H1 (cell line): Measurements from ENCODE around the gene SLC13A3. TPM values are rescaled to one million over a fixed set of nuclear protein-coding genes. Genes with fewer than 3 reads are reported as not detected.
A peak's percentile ranks its signal among the peaks of the same experiment; 100 is the strongest.

ENCODE experiments used
- CTCF ChIA-PET: fragments of 300-600 bp; sonication (Branson Sonifier 250); formaldehyde crosslinking; loops from one replicate; lab custom pipeline; 2021; ENCODE audit not compliant: partially characterized antibody; lab: Charles Lee
- POLR2A ChIA-PET: fragments of 300-600 bp; sonication (Branson Sonifier 250); formaldehyde crosslinking; loops from one replicate; lab custom pipeline; 2021; ENCODE audit warnings: inconsistent platforms; ENCODE audit not compliant: partially characterized antibody; lab: Charles Lee
- DNase-seq, 2 experiments: peaks; one replicate each; pipeline versions ENCODE4 v3.0.0 to v3.0.0-alpha.2; 2010 to 2022; ENCODE audit warnings: low spot score in 2 of 2, low read depth in 1 of 2, mixed read lengths in 1 of 2
- FAIRE-seq: peaks from 2 replicates; lab custom pipeline; 2011; peaks lifted over from hg19 to GRCh38; lab: Jason Lieb, UNC
- H2AFZ ChIP-seq: 2 replicates; pipeline ENCODE4 v1.8.1; 2012; ENCODE audit warnings: low read length, inconsistent platforms
- H2AK5ac ChIP-seq: 2 replicates; pipeline ENCODE4 v1.6.1; 2013; ENCODE audit warnings: low read depth, low read length
- H2BK120ac ChIP-seq: replicated peaks from 2 replicates; pipeline ENCODE3; 2013; ENCODE audit warnings: low read depth, low read length, inconsistent platforms
- H2BK12ac ChIP-seq: 2 replicates; pipeline ENCODE4 v1.6.1; 2013; ENCODE audit warnings: low read depth, low read length
- H2BK15ac ChIP-seq: 2 replicates; pipeline ENCODE4 v1.6.1; 2013; ENCODE audit warnings: low read length
- H2BK20ac ChIP-seq: 2 replicates; pipeline ENCODE4 v1.6.1; 2013; ENCODE audit warnings: low read length
- H2BK5ac ChIP-seq: 2 replicates; pipeline ENCODE4 v1.6.1; 2013; ENCODE audit warnings: low read depth, low read length
- H3K14ac ChIP-seq: 2 replicates; pipeline ENCODE4 v1.6.1; 2013; ENCODE audit warnings: inconsistent platforms; ENCODE audit not compliant: insufficient read length
- H3K18ac ChIP-seq: 2 replicates; pipeline ENCODE4 v1.6.1; 2013; ENCODE audit warnings: low read length; ENCODE audit errors: extremely low read depth
- H3K23ac ChIP-seq: 2 replicates; pipeline ENCODE4 v1.6.1; 2013; ENCODE audit warnings: inconsistent platforms; ENCODE audit not compliant: insufficient read length
- H3K23me2 ChIP-seq: 2 replicates; pipeline ENCODE4 v1.6.1; 2013; ENCODE audit warnings: low read depth, low read length
- H3K27ac ChIP-seq: 2 replicates; pipeline ENCODE4 v1.6.1; 2011; ENCODE audit warnings: low read depth, low read length, inconsistent platforms
- H3K27me3 ChIP-seq, 4 experiments: replicated peaks in 1 of 4; 1 replicate in 1 of 4; 2 replicates in 3 of 4; pipeline versions ENCODE4 v1.6.1 to v1.8.1; 2011 to 2013; ENCODE audit warnings: low read length in 3 of 4, mild to moderate bottlenecking in 3 of 4, inconsistent platforms in 2 of 4, mixed read lengths in 2 of 4, moderate library complexity in 1 of 4; ENCODE audit not compliant: control insufficient read depth in 3 of 4, insufficient read depth in 3 of 4; ENCODE audit errors: extremely low read depth in 1 of 4
- H3K36me3 ChIP-seq, 4 experiments: 2 replicates each; pipeline versions ENCODE4 v1.6.1 to v1.8.1; 2011 to 2013; ENCODE audit warnings: mild to moderate bottlenecking in 4 of 4, low read length in 3 of 4, moderate library complexity in 2 of 4, control low read depth in 1 of 4, inconsistent platforms in 1 of 4; ENCODE audit not compliant: insufficient read depth in 4 of 4, control insufficient read depth in 2 of 4
- H3K4ac ChIP-seq: replicated peaks from 2 replicates; pipeline ENCODE3; 2013; ENCODE audit warnings: low read length, low read depth, mixed read lengths, inconsistent platforms; ENCODE audit not compliant: insufficient read length
- H3K4me1 ChIP-seq, 4 experiments: replicated peaks in 1 of 4; 1 replicate in 1 of 4; 2 replicates in 3 of 4; pipeline versions ENCODE4 v1.6.1 to v1.8.1; 2011 to 2013; ENCODE audit warnings: low read length in 3 of 4, inconsistent platforms in 2 of 4, mixed read lengths in 1 of 4; ENCODE audit not compliant: insufficient read depth in 4 of 4, control insufficient read depth in 3 of 4
- H3K4me2 ChIP-seq, 2 experiments: 2 replicates each; pipeline versions ENCODE4 v1.6.1 to v1.8.1; 2011 to 2013; ENCODE audit warnings: low read depth in 2 of 2, low read length in 2 of 2, control low read depth in 1 of 2, inconsistent platforms in 1 of 2, mild to moderate bottlenecking in 1 of 2; ENCODE audit not compliant: insufficient read depth in 1 of 2
- H3K4me3 ChIP-seq, 4 experiments: fragments of 200-600, 300-600 bp in 1 of 4; sonication (generic), shearing (Covaris generic), sonication (Bioruptor Twin) in 1 of 4; 2 replicates each; pipeline versions ENCODE4 v1.5.1 to v1.8.1; 2011 to 2016; ENCODE audit warnings: low read length in 4 of 4, low read depth in 3 of 4, control low read depth in 2 of 4, inconsistent platforms in 2 of 4, mild to moderate bottlenecking in 2 of 4, mixed read lengths in 1 of 4, moderate library complexity in 1 of 4; ENCODE audit not compliant: insufficient read depth in 2 of 4; ENCODE audit errors: extremely low read depth in 1 of 4
- H3K56ac ChIP-seq: replicated peaks from 2 replicates; pipeline ENCODE3; 2013; ENCODE audit warnings: low read depth, mild to moderate bottlenecking, mixed read lengths, low read length, inconsistent platforms; ENCODE audit not compliant: insufficient read length
- H3K79me1 ChIP-seq: 2 replicates; pipeline ENCODE4 v1.6.1; 2013; ENCODE audit warnings: low read depth, low read length, control low read depth
- H3K79me2 ChIP-seq, 2 experiments: 2 replicates each; pipeline versions ENCODE4 v1.6.1 to v1.8.1; 2012 to 2013; ENCODE audit warnings: low read length in 2 of 2, mild to moderate bottlenecking in 2 of 2, inconsistent platforms in 1 of 2; ENCODE audit not compliant: insufficient read depth in 2 of 2, control insufficient read depth in 1 of 2
- H3K9ac ChIP-seq, 4 experiments: replicated peaks in 1 of 4; 1 replicate in 1 of 4; 2 replicates in 3 of 4; pipeline versions ENCODE4 v1.6.1 to v1.8.1; 2011 to 2013; ENCODE audit warnings: low read depth in 3 of 4, low read length in 3 of 4, control low read depth in 2 of 4, mild to moderate bottlenecking in 2 of 4, moderate library complexity in 2 of 4, inconsistent platforms in 1 of 4; ENCODE audit errors: extremely low read depth in 1 of 4
- H3K9me3 ChIP-seq, 2 experiments: 2 replicates each; pipeline versions ENCODE4 v1.6.1 to v1.8.1; 2012 to 2013; ENCODE audit warnings: mild to moderate bottlenecking in 2 of 2, moderate library complexity in 2 of 2, control low read depth in 1 of 2, inconsistent platforms in 1 of 2, low read depth in 1 of 2, low read length in 1 of 2, mixed read lengths in 1 of 2; ENCODE audit not compliant: insufficient read depth in 2 of 2
- H4K20me1 ChIP-seq, 2 experiments: replicated peaks in 1 of 2; 2 replicates each; pipeline versions ENCODE3 to v1.8.1; 2011 to 2013; ENCODE audit warnings: inconsistent platforms in 2 of 2, low read length in 2 of 2, mild to moderate bottlenecking in 1 of 2; ENCODE audit not compliant: insufficient read depth in 2 of 2, control insufficient read depth in 1 of 2
- H4K5ac ChIP-seq: 2 replicates; pipeline ENCODE4 v1.6.1; 2013; ENCODE audit warnings: low read length, low read depth, mixed read lengths, inconsistent platforms; ENCODE audit not compliant: insufficient read length
- H4K8ac ChIP-seq: 2 replicates; pipeline ENCODE4 v1.8.0; 2013; ENCODE audit warnings: mild to moderate bottlenecking, moderate library complexity, low read length, inconsistent platforms; ENCODE audit not compliant: insufficient read depth; ENCODE audit errors: extremely low read depth
- H4K91ac ChIP-seq: replicated peaks from 2 replicates; pipeline ENCODE3; 2013; ENCODE audit warnings: low read length, mixed read lengths, inconsistent platforms; ENCODE audit not compliant: insufficient read length
- CHD1 ChIP-seq: IDR thresholded peaks from 2 replicates; pipeline ENCODE4 v1.6.1; 2012; ENCODE audit warnings: low read depth, low read length, improper control_type of control experiment
- HDAC6 ChIP-seq: IDR thresholded peaks from one replicate; pipeline ENCODE4 v1.7.1; 2012; ENCODE audit warnings: low read depth, mild to moderate bottlenecking, inconsistent platforms, low read length, moderate library complexity
- JUND ChIP-seq: IDR thresholded peaks from 2 replicates; pipeline ENCODE4 v1.6.1; 2011; ENCODE audit warnings: mild to moderate bottlenecking, improper control_type of control experiment, low read length
- POLR2A ChIP-seq, 2 experiments: IDR thresholded peaks; 1 replicate in 1 of 2; 2 replicates in 1 of 2; pipeline ENCODE4 v1.6.1; 2011; ENCODE audit warnings: low read depth in 2 of 2, low read length in 2 of 2, mild to moderate bottlenecking in 2 of 2; ENCODE audit errors: control extremely low read depth in 1 of 2
- POLR2AphosphoS5 ChIP-seq: IDR thresholded peaks from 2 replicates; pipeline ENCODE4 v1.6.1; 2011; ENCODE audit warnings: low read depth, low read length
- RBBP5 ChIP-seq: IDR thresholded peaks from 2 replicates; pipeline ENCODE4 v1.7.1; 2012; ENCODE audit warnings: low read depth, mild to moderate bottlenecking, inconsistent platforms, low read length, moderate library complexity, borderline replicate concordance
- RNF2 ChIP-seq: fragments of 200-900, 300-1000 bp; sonication (generic); IDR thresholded peaks from 2 replicates; pipeline ENCODE4 v1.7.1; 2016; ENCODE audit warnings: borderline replicate concordance, low read depth, mild to moderate bottlenecking, antibody characterized with exemption, low read length; ENCODE audit not compliant: poor library complexity, severe bottlenecking; ENCODE audit errors: missing control alignments
- RXRA ChIP-seq: IDR thresholded peaks from 2 replicates; pipeline ENCODE4 v1.6.1; 2011; ENCODE audit warnings: low read depth, mild to moderate bottlenecking, low read length, moderate library complexity; ENCODE audit not compliant: insufficient read depth
- SAP30 ChIP-seq: fragments of 300-600 bp; sonication (generic); IDR thresholded peaks from 2 replicates; pipeline ENCODE4 v1.7.1; 2012; ENCODE audit warnings: low read length, moderate library complexity, mild to moderate bottlenecking, inconsistent platforms; ENCODE audit not compliant: insufficient read depth, insufficient replicate concordance
- SIN3A ChIP-seq, 2 experiments: IDR thresholded peaks in 1 of 2; conservative IDR thresholded peaks in 1 of 2; 2 replicates each; pipeline ENCODE4 v1.6.1; 2011 to 2012; ENCODE audit warnings: low read length in 2 of 2, improper control_type of control experiment in 1 of 2, low read depth in 1 of 2, mild to moderate bottlenecking in 1 of 2
- SUZ12 ChIP-seq: fragments of 200-600 bp; sonication (generic); IDR thresholded peaks from 2 replicates; pipeline ENCODE4 v1.6.1; 2012; ENCODE audit warnings: mild to moderate bottlenecking, inconsistent platforms, low read length, moderate library complexity, mixed read lengths
- TAF1 ChIP-seq: IDR thresholded peaks from 2 replicates; pipeline ENCODE4 v1.6.1; 2011; ENCODE audit warnings: mild to moderate bottlenecking, low read depth, low read length
- TBP ChIP-seq: IDR thresholded peaks from 2 replicates; pipeline ENCODE4 v1.6.1; 2011; ENCODE audit warnings: low read depth, low read length, improper control_type of control experiment
- WGBS, 2 experiments: shearing (Covaris generic) in 1 of 2; methylation state at CpG; one replicate each; pipeline versions ENCODE4 v1.1.6 to v1.1.7; 2013 to 2015; ENCODE audit warnings: low lambda C conversion rate in 2 of 2, mixed read lengths in 2 of 2, inconsistent platforms in 1 of 2, low coverage in 1 of 2, missing lambda C conversion rate in 1 of 2; ENCODE audit not compliant: insufficient replicate concordance in 2 of 2, insufficient coverage in 1 of 2, insufficient read length in 1 of 2; ENCODE audit errors: extremely low coverage in 1 of 2, missing lambda C conversion rate in 1 of 2; 5-methylcytosine and 5-hydroxymethylcytosine counted together
- polyA plus RNA-seq, 7 experiments: library from polyadenylated mRNA; depleted of rRNA in 3 of 7; stranded (reverse) in 5 of 7; unstranded in 2 of 7; fragments of >200 nt in 5 of 7; fragments of 200-250 nt in 2 of 7; gene quantifications; 1 replicate in 5 of 7; 2 replicates in 1 of 7; 4 replicates in 1 of 7; pipeline versions ENCODE4 v1.2.1 to v1.2.3, GENCODE V29; 2011 to 2013; ENCODE audit warnings: missing spikeins in 2 of 7, mixed read lengths in 2 of 7
- total RNA-seq: library from RNA; stranded (reverse); fragmentation: NEBNext Ultra II Directional; extraction: Animal tissue kit (Norgen Biotek cat#: 25700); gene quantifications from 2 replicates; pipeline ENCODE4 v1.2.1, GENCODE V29; 2021

Gene SLC13A3
- total and polyA plus RNA-seq, 2 of the 8 experiments (the other 6 are each of a cell fraction or from before 2014, with no cell fraction given): 9.4 to 12.6 TPM

- no peak for DNase-seq
- no peak overlapping the region; a peak in 1 of 8 replicates for H3K4me3 ChIP-seq
- ChIA-PET CTCF (interaction anchor here (0.5 to 7.7 kb wide), 12 partner anchors 6 to 598 kb away, joined by 3 to 64 read pairs (median 4); no protein-coding TSS in a partner anchor), POLR2A (interaction anchor here (0.9 to 1.2 kb wide), 3 partner anchors 10 to 40 kb away, joined by 3 to 7 read pairs (median 3); no protein-coding TSS in a partner anchor)
- H2BK15ac ChIP-seq: 0 out of 2 replicates have a peak overlapping the region, but pooled peaks have one; percentile 33
- H3K18ac ChIP-seq: peak overlapping the region; percentile 57
- H2BK5ac ChIP-seq: peak overlapping the region; percentile 48
- H4K91ac ChIP-seq: peak overlapping the region; percentile 16
- no peaks in the 10 kb centered on the region for H3K23me2 ChIP-seq
- no peak overlapping the region for H3K14ac ChIP-seq
- H4K5ac ChIP-seq: no peak overlapping the region
- no peak overlapping the region for H3K4ac ChIP-seq
- H3K79me2 ChIP-seq: no peaks in the 10 kb centered on the region
- H3K27ac ChIP-seq: no peak overlapping the region
- no peak overlapping the region for H3K9ac ChIP-seq
- no peak overlapping the region for H2AFZ ChIP-seq
- H3K4me1 ChIP-seq: peaks cover 13 to 35% (median 23%) of the 10 kb centered on the region in 4 experiments
- peak overlapping the region; percentile 24 to 41 for H3K4me2 ChIP-seq
- H3K36me3 ChIP-seq: no peaks in the 10 kb centered on the region
- no peak overlapping the region for H4K8ac ChIP-seq
- H2BK20ac ChIP-seq: peak overlapping the region; percentile 21; the same call in 1 of the 2 replicates
- no peak overlapping the region for H3K23ac ChIP-seq
- FAIRE-seq: no peak
- H2AK5ac ChIP-seq: no peak overlapping the region
- no peak overlapping the region for H2BK120ac ChIP-seq
- H2BK12ac ChIP-seq: peak overlapping the region; percentile 71; the same call in 1 of the 2 replicates
- H3K56ac ChIP-seq: no peak overlapping the region
- no peaks in the 10 kb centered on the region for H4K20me1 ChIP-seq
- 42% methylated on average over 3 of the region's 3 CpGs; no CpG with 5 or more reads in 1 of the 2 experiments for WGBS, 2 experiments
- no peak for TF ChIP-seq CHD1
- TF ChIP-seq RNF2: no peak
- no peak for TF ChIP-seq POLR2AphosphoS5
- TF ChIP-seq SIN3A (conservative IDR thresholded peaks at IDR 0.05 in 1 of 2, IDR thresholded peaks at IDR 0.05 in 1 of 2; ENCODE audit: low read depth in 1 of 2, low read length in 2 of 2): no peak
- no peak for TF ChIP-seq TBP
- no peak for TF ChIP-seq HDAC6
- no peak for TF ChIP-seq RBBP5
- TF ChIP-seq SAP30: no peak
- TF ChIP-seq TAF1: no peak
- TF ChIP-seq POLR2A (IDR thresholded peaks at IDR 0.05; ENCODE audit: control extremely low read depth in 1 of 2, low read depth in 2 of 2, low read length in 2 of 2): no peak
- no peak for TF ChIP-seq RXRA
- no peak for TF ChIP-seq JUND
- TF ChIP-seq SUZ12: no peak
- H3K9me3 ChIP-seq: no peaks in the 10 kb centered on the region
- no peaks in the 10 kb centered on the region; a peak in 1 of 7 replicates for H3K27me3 ChIP-seq
- no peaks in the 10 kb centered on the region for H3K79me1 ChIP-seq
Observed at GRCh38 chr20:46554828-46555227, 96.4 kb downstream of the SLC13A3 start.
